HCT116 (cell line): ENCODE measurements around the gene LAMA4. TPM values are rescaled to one million over a fixed set of nuclear protein-coding genes. Genes with fewer than 3 reads are reported as not detected.

Source experiments
- ATAC-seq: fragments of 200-7000 bp; cut with Tn5 transposase; 2 replicates; pipeline ENCODE4 v1.9.1; 2020; ENCODE audit warnings: mild to moderate bottlenecking, moderate library complexity
- BruUV-seq: library from RNA; stranded (reverse); fragments of 400-500 nt; replicated peaks from 2 replicates; lab custom pipeline; 2021; lab: Mats Ljungman, UMichigan
- CTCF ChIA-PET: fragments of 300-600 bp; sonication (Branson Sonifier 250); formaldehyde crosslinking; loops from one replicate; lab custom pipeline; 2021; ENCODE audit warnings: antibody characterized with exemption; lab: Charles Lee
- POLR2A ChIA-PET: fragments of 300-600, 350-600 bp; sonication (Branson Sonifier 250); formaldehyde crosslinking; loops from one replicate; lab custom pipeline; 2021; ENCODE audit warnings: antibody characterized with exemption; lab: Charles Lee
- RAD21 ChIA-PET, 2 experiments: fragments of 300-600 bp; sonication (Branson Sonifier 250); formaldehyde crosslinking; loops; one replicate each; lab custom pipeline; 2023; ENCODE audit warnings: low total read pairs in 2 of 2; ENCODE audit not compliant: uncharacterized antibody in 2 of 2, unreplicated experiment in 2 of 2, low non-redundant PET in 1 of 2; lab: Charles Lee
- DNase-seq: peaks from one replicate; pipeline ENCODE4 v3.0.0-alpha.2; 2010; ENCODE audit warnings: low read depth, low spot score
- H2AFZ ChIP-seq: fragments of 200-600 bp; shearing (Covaris generic), sonication (generic); 2 replicates; pipeline ENCODE4 v1.6.1; 2017; ENCODE audit warnings: low read depth, mixed run types, mixed read lengths, antibody characterized with exemption, low read length; ENCODE audit not compliant: poor library complexity, severe bottlenecking
- H3K27ac ChIP-seq: 2 replicates; pipeline ENCODE4 v1.5.1; 2012; ENCODE audit warnings: low read depth, low read length
- H3K27me3 ChIP-seq: fragments of 200-600 bp; sonication (generic); 2 replicates; pipeline ENCODE4 v1.6.1; 2016; ENCODE audit warnings: mixed run types, low read length, mixed read lengths; ENCODE audit not compliant: insufficient read depth
- H3K36me3 ChIP-seq, 2 experiments: fragments of 200-500 bp in 1 of 2; fragments of 200-600 bp in 1 of 2; sonication (Bioruptor generic) in 1 of 2; sonication (generic) in 1 of 2; 2 replicates each; pipeline versions ENCODE4 v1.5.1 to v1.6.1; 2014 to 2016; ENCODE audit warnings: low read length in 2 of 2, inconsistent platforms in 1 of 2, mixed read lengths in 1 of 2, mixed run types in 1 of 2; ENCODE audit not compliant: insufficient read depth in 2 of 2, control insufficient read depth in 1 of 2
- H3K4me1 ChIP-seq, 2 experiments: fragments of 200-600 bp in 1 of 2; sonication (generic) in 1 of 2; 2 replicates each; pipeline versions ENCODE4 v1.5.1 to v1.6.1; 2012 to 2017; ENCODE audit warnings: low read length in 2 of 2, inconsistent platforms in 1 of 2, mild to moderate bottlenecking in 1 of 2, mixed read lengths in 1 of 2, mixed run types in 1 of 2, moderate library complexity in 1 of 2; ENCODE audit not compliant: insufficient read depth in 2 of 2, control insufficient read depth in 1 of 2
- H3K4me2 ChIP-seq: fragments of 200-600 bp; sonication (generic); 2 replicates; pipeline ENCODE4 v1.6.1; 2017; ENCODE audit warnings: mixed run types, low read length, mixed read lengths
- H3K4me3 ChIP-seq, 2 experiments: fragments of 200-600 bp in 1 of 2; sonication (generic) in 1 of 2; replicated peaks in 1 of 2; 2 replicates each; pipeline ENCODE4 v1.5.1; 2011 to 2016; ENCODE audit warnings: low read length in 2 of 2, control low read depth in 1 of 2, low read depth in 1 of 2, mild to moderate bottlenecking in 1 of 2, mixed read lengths in 1 of 2, mixed run types in 1 of 2
- H3K79me2 ChIP-seq: fragments of 200-600 bp; sonication (generic); 2 replicates; pipeline ENCODE4 v1.6.1; 2017; ENCODE audit warnings: mild to moderate bottlenecking, mixed run types, low read length, moderate library complexity, mixed read lengths; ENCODE audit not compliant: insufficient read depth
- H3K9ac ChIP-seq: fragments of 200-600 bp; sonication (generic); 2 replicates; pipeline ENCODE4 v1.6.1; 2016; ENCODE audit warnings: low read length, mixed read lengths
- H3K9me2 ChIP-seq: fragments of 200-600 bp; sonication (generic), shearing (Covaris generic); 2 replicates; pipeline ENCODE4 v1.6.1; 2017; ENCODE audit warnings: mixed run types, mild to moderate bottlenecking, moderate library complexity; ENCODE audit not compliant: insufficient read depth
- H3K9me3 ChIP-seq, 2 experiments: fragments of 200-500 bp in 1 of 2; fragments of 200-600 bp in 1 of 2; sonication (Bioruptor generic) in 1 of 2; sonication (generic) in 1 of 2; 2 replicates each; pipeline ENCODE4 v1.6.1; 2014 to 2017; ENCODE audit warnings: low read length in 2 of 2, mixed read lengths in 2 of 2, inconsistent platforms in 1 of 2, low read depth in 1 of 2, mild to moderate bottlenecking in 1 of 2, mixed run types in 1 of 2, moderate library complexity in 1 of 2; ENCODE audit not compliant: control insufficient read depth in 1 of 2, insufficient read depth in 1 of 2
- H4K20me1 ChIP-seq: fragments of 200-600 bp; sonication (generic), shearing (Covaris generic); 2 replicates; pipeline ENCODE4 v1.6.1; 2017; ENCODE audit warnings: mixed run types, mild to moderate bottlenecking, moderate library complexity; ENCODE audit not compliant: insufficient read depth
- CEBPB ChIP-seq: IDR thresholded peaks from 2 replicates; pipeline ENCODE4 v1.6.1; 2012; ENCODE audit warnings: low read depth
- JUND ChIP-seq: IDR thresholded peaks from 2 replicates; pipeline ENCODE4 v1.6.1; 2012
- MAX ChIP-seq: IDR thresholded peaks from 2 replicates; pipeline ENCODE4 v1.6.1; 2012
- POLR2A ChIP-seq: IDR thresholded peaks from 2 replicates; pipeline ENCODE4 v1.7.0; 2011; ENCODE audit warnings: borderline replicate concordance; ENCODE audit not compliant: insufficient read depth, insufficient read length; ENCODE audit errors: extremely low read depth
- POLR2AphosphoS5 ChIP-seq: IDR thresholded peaks from 2 replicates; pipeline ENCODE4 v1.6.1; 2011; ENCODE audit warnings: mild to moderate bottlenecking, low read depth, low read length, moderate library complexity
- RAD21 ChIP-seq: IDR thresholded peaks from 2 replicates; pipeline ENCODE4 v1.6.1; 2012; ENCODE audit warnings: low read depth, mild to moderate bottlenecking
- REST ChIP-seq: IDR thresholded peaks from 2 replicates; pipeline ENCODE4 v1.6.1; 2012; ENCODE audit warnings: low read depth
- SIN3A ChIP-seq: IDR thresholded peaks from 2 replicates; pipeline ENCODE4 v1.6.1; 2012; ENCODE audit warnings: low read depth
- TCF7L2 ChIP-seq: IDR thresholded peaks from 2 replicates; pipeline ENCODE4 v1.7.0; 2011; ENCODE audit warnings: borderline replicate concordance, inconsistent platforms; ENCODE audit not compliant: insufficient read depth, insufficient read length; ENCODE audit errors: extremely low read depth
- YY1 ChIP-seq: IDR thresholded peaks from 2 replicates; pipeline ENCODE4 v1.6.1; 2011; ENCODE audit warnings: low read length, low read depth, moderate library complexity, mild to moderate bottlenecking; ENCODE audit not compliant: insufficient replicate concordance; ENCODE audit errors: extremely low read depth
- intact Hi-C: fragments of 100-400 bp; cut with micrococcal nuclease; formaldehyde crosslinking; loops from 2 replicates; pipeline ENCODE4 v1.10.0; 2022
- total RNA-seq: library from RNA; stranded (reverse); gene quantifications from one replicate; pipeline ENCODE4 v1.2.1, GENCODE V29; 2021; ENCODE audit not compliant: unreplicated experiment
- TF ChIP-seq, protein P1 (sequence below): IDR thresholded peaks from 2 replicates; pipeline ENCODE4 v1.6.1; 2011; ENCODE audit warnings: mild to moderate bottlenecking, low read length, moderate library complexity; ENCODE audit not compliant: insufficient replicate concordance; ENCODE audit errors: extremely low read depth

The LAMA4 gene
- total RNA-seq, 1 experiment from 2014 or later: 2.2 TPM

- intact Hi-C loops: no loop called here
- POLR2A ChIA-PET: interaction anchor here (0.6 to 1.0 kb wide), 3 partner anchors 10 to 26 kb away, joined by 3 read pairs; no protein-coding TSS in a partner anchor
These were observed 167.0 kb downstream of the LAMA4 start, which contains the start of the genes FAM229B and TUBE1 for GRCh38 chr6:112087136-112087911. Gene FAM229B (plus strand): TSS chr6:112087591. CDS start chr6:112099284, 11,693 bp downstream. Gene TUBE1 (minus strand): TSS chr6:112087482. CDS start chr6:112087434, 48 bp downstream.

More at GRCh38 chr6:112087136-112087911, 167.0 kb downstream of the LAMA4 start, which contains the start of the genes FAM229B and TUBE1:
- DNase-seq (peak; percentile 93), ATAC-seq (peak; percentile 92)
- H3K36me3 ChIP-seq: peaks cover 3 to 6% of the 10 kb centered on the region in 2 experiments; a peak in 2 of 4 replicates
- BruUV-seq: no TSS peak
- H3K4me2 ChIP-seq: peak within 1 kb of the TSS; percentile 79
- peaks cover 2 to 9% of the 10 kb centered on the region in 2 experiments; a peak in 3 of 4 replicates for H3K4me1 ChIP-seq
- peak within 1 kb of the TSS; percentile 53 for H3K27ac ChIP-seq
- peak within 1 kb of the TSS; percentile 78 to 95 for H3K4me3 ChIP-seq
- H3K9ac ChIP-seq: peak within 1 kb of the TSS; percentile 70
- H3K27me3 ChIP-seq: no peaks in the 10 kb centered on the region
- no peaks in the 10 kb centered on the region for H3K9me3 ChIP-seq
- TF ChIP-seq TCF7L2 (peak; percentile 52), CEBPB (no peak), POLR2AphosphoS5 (peak; percentile 99), MAX (peak; percentile 77), JUND (no peak), POLR2A (peak; percentile 88), RAD21 (no peak), YY1 (no peak), SIN3A (peak; percentile 89), REST (no peak)
- TF ChIP-seq, protein P1, sequence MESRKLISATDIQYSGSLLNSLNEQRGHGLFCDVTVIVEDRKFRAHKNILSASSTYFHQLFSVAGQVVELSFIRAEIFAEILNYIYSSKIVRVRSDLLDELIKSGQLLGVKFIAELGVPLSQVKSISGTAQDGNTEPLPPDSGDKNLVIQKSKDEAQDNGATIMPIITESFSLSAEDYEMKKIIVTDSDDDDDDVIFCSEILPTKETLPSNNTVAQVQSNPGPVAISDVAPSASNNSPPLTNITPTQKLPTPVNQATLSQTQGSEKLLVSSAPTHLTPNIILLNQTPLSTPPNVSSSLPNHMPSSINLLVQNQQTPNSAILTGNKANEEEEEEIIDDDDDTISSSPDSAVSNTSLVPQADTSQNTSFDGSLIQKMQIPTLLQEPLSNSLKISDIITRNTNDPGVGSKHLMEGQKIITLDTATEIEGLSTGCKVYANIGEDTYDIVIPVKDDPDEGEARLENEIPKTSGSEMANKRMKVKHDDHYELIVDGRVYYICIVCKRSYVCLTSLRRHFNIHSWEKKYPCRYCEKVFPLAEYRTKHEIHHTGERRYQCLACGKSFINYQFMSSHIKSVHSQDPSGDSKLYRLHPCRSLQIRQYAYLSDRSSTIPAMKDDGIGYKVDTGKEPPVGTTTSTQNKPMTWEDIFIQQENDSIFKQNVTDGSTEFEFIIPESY: no peak
- H3K79me2 ChIP-seq: no peaks in the 10 kb centered on the region; the same call in none of the 2 replicates
- CTCF ChIA-PET: interaction anchor here (0.7 to 2.2 kb wide), 4 partner anchors 16 to 377 kb away, joined by 3 to 10 read pairs (median 4); no protein-coding TSS in a partner anchor
- H2AFZ ChIP-seq: peak within 1 kb of the TSS; percentile 97
- no peaks in the 10 kb centered on the region for H3K9me2 ChIP-seq
- H4K20me1 ChIP-seq: no peaks in the 10 kb centered on the region
- RAD21 ChIA-PET: interaction anchor here in 1 of 2 experiments (0.6 to 1.1 kb wide), 3 partner anchors 76 to 252 kb away, joined by 3 to 4 read pairs (median 3); no protein-coding TSS in a partner anchor
